ENCODE measurements around the gene MRFAP1. TPM values are rescaled to one million over a fixed set of nuclear protein-coding genes. Genes with fewer than 3 reads are reported as not detected.

The MRFAP1 gene
- total RNA-seq, 1 experiment from 2014 or later = 131 TPM

DNA sequence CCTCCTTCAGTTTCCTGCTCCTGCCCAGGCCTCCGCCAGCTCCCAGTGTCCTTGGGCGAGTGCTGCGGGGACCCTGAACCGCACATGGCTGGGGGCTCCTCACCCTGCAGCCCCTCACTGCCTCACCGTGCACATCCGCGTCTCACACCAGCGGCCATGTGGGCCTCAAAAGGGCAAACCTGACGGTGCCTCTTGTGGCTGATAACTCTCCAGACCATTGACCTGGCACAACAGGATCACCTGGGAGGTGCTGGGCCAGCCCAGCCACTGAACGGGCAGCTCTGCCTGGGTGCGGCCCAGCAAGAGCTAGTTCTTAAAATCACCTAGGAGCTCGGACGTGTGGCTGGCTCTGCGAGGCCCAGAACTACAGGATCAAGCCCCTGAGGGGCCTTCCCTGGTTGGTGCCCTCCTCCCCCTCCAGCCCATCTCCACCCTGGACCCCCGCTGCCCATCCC is 49.0 kb downstream of the MRFAP1 start:
- DNase-seq (ENCODE audit: low read depth) = no peak

Other genes with a start within 250 kb of the MRFAP1 start
- gene PPP2R2C, start 168.1 kb upstream of the MRFAP1 start, total RNA-seq (2014; rRNA removed) = 0.98 and 1.3 TPM in 2 replicates
- 28.5 and 32.5 TPM in 2 replicates for gene MAN2B2, start 65.5 kb upstream of the MRFAP1 start, total RNA-seq (2014; rRNA removed)
- gene S100P, start 53.2 kb downstream of the MRFAP1 start, total RNA-seq (2014; rRNA removed) = not detected in 2 replicates
- 61.1 and 61.8 TPM in 2 replicates for gene MRFAP1L1, start 69.2 kb downstream of the MRFAP1 start, total RNA-seq (2014; rRNA removed)
- gene BLOC1S4, start 75.5 kb downstream of the MRFAP1 start, total RNA-seq (2014; rRNA removed) = 29.6 and 35.6 TPM in 2 replicates
- gene KIAA0232, start 142.0 kb downstream of the MRFAP1 start, total RNA-seq (2014; rRNA removed) = 14.1 and 19.0 TPM in 2 replicates

Data from LHCN-M2 (cell line).